OCI-LY7 (cell line): ENCODE results near the gene AUTS2. TPM values are rescaled to one million over a fixed set of nuclear protein-coding genes. Genes with fewer than 3 reads are reported as not detected.

ENCODE experiments used
- BruUV-seq: library from RNA; stranded (reverse); fragments of 400-500 nt; replicated peaks from 2 replicates; lab custom pipeline; 2021; lab: Mats Ljungman, UMichigan
- CTCF ChIA-PET: fragments of 300-600 bp; sonication (Branson Sonifier 250); formaldehyde crosslinking; loops from one replicate; lab custom pipeline; 2022; ENCODE audit warnings: antibody characterized with exemption; ENCODE audit not compliant: unreplicated experiment; lab: Charles Lee
- POLR2A ChIA-PET: fragments of 300-600 bp; sonication (Branson Sonifier 250); formaldehyde crosslinking; loops from one replicate; lab custom pipeline; 2022; ENCODE audit warnings: antibody characterized with exemption; lab: Charles Lee
- DNase-seq: peaks from one replicate; pipeline ENCODE4 v3.0.0-alpha.2; 2015; ENCODE audit warnings: low spot score
- H2AFZ ChIP-seq: fragments of 200-600 bp; sonication (generic), shearing (Covaris generic); 2 replicates; pipeline ENCODE4 v1.6.1; 2014; ENCODE audit warnings: mild to moderate bottlenecking, antibody characterized with exemption, low read length, moderate library complexity
- H3K27ac ChIP-seq: fragments of 200-600 bp; sonication (generic); 2 replicates; pipeline ENCODE4 v1.5.1; 2014; ENCODE audit warnings: mixed run types, low read depth, mild to moderate bottlenecking, moderate library complexity, low read length, inconsistent platforms; ENCODE audit not compliant: poor library complexity, severe bottlenecking
- H3K36me3 ChIP-seq: fragments of 200-600 bp; sonication (generic); 2 replicates; pipeline ENCODE4 v1.6.1; 2014; ENCODE audit warnings: mild to moderate bottlenecking, antibody characterized with exemption, low read length, moderate library complexity, mixed read lengths; ENCODE audit not compliant: insufficient read depth
- H3K4me1 ChIP-seq: fragments of 200-600 bp; sonication (generic); 2 replicates; pipeline ENCODE4 v1.5.1; 2014; ENCODE audit warnings: mild to moderate bottlenecking, low read length; ENCODE audit not compliant: insufficient read depth, poor library complexity, severe bottlenecking
- H3K4me2 ChIP-seq: fragments of 200-600 bp; sonication (generic); 2 replicates; pipeline ENCODE4 v1.6.1; 2014; ENCODE audit warnings: mild to moderate bottlenecking, low read length
- H3K4me3 ChIP-seq: fragments of 200-600 bp; sonication (generic); 2 replicates; pipeline ENCODE4 v1.5.1; 2014; ENCODE audit warnings: mild to moderate bottlenecking, low read depth, low read length; ENCODE audit not compliant: poor library complexity, severe bottlenecking
- H3K79me2 ChIP-seq: fragments of 200-600 bp; sonication (generic); 2 replicates; pipeline ENCODE4 v1.6.1; 2016; ENCODE audit warnings: low read depth, mild to moderate bottlenecking, low read length, moderate library complexity, mixed read lengths; ENCODE audit not compliant: insufficient read depth
- H3K9me2 ChIP-seq: fragments of 200-600 bp; sonication (generic); 2 replicates; pipeline ENCODE4 v1.6.1; 2016; ENCODE audit warnings: mild to moderate bottlenecking, low read length, mixed read lengths; ENCODE audit not compliant: insufficient read depth
- H3K9me3 ChIP-seq: fragments of 200-600 bp; sonication (generic); 2 replicates; pipeline ENCODE4 v1.6.1; 2014; ENCODE audit warnings: mild to moderate bottlenecking, mixed run types, low read length, mixed read lengths
- H4K20me1 ChIP-seq: fragments of 200-600 bp; sonication (generic); 2 replicates; pipeline ENCODE4 v1.6.1; 2014; ENCODE audit warnings: mild to moderate bottlenecking, antibody characterized with exemption, low read length, moderate library complexity, mixed read lengths; ENCODE audit not compliant: insufficient read depth
- EZH2phosphoT487 ChIP-seq: fragments of 200-600 bp; sonication (generic); IDR thresholded peaks from 2 replicates; pipeline ENCODE4 v1.6.1; 2018; ENCODE audit warnings: low read depth, borderline replicate concordance, mild to moderate bottlenecking, mixed run types, antibody characterized with exemption, low read length, moderate library complexity, mixed read lengths
- intact Hi-C: fragments of 100-400 bp; cut with micrococcal nuclease; formaldehyde crosslinking; loops from one replicate; pipeline ENCODE4 v1.10.0; 2022; ENCODE audit not compliant: unreplicated experiment
- total RNA-seq, 2 experiments: library from RNA; depleted of rRNA in 1 of 2; stranded (reverse); fragments of >200 nt in 1 of 2; shearing (Covaris generic) in 1 of 2; gene quantifications; 2 replicates each; pipeline ENCODE4 v1.2.3, GENCODE V29; 2014 to 2022
- TF ChIP-seq, protein P1 (sequence below): fragments of 200-600 bp; sonication (generic); conservative IDR thresholded peaks from 2 replicates; pipeline ENCODE4 v1.5.1; 2014; ENCODE audit warnings: mild to moderate bottlenecking, antibody characterized with exemption, low read length, moderate library complexity, mixed read lengths

The AUTS2 gene
- total RNA-seq, 2 experiments from 2014 or later = 37.9 to 78.5 TPM

DNA sequence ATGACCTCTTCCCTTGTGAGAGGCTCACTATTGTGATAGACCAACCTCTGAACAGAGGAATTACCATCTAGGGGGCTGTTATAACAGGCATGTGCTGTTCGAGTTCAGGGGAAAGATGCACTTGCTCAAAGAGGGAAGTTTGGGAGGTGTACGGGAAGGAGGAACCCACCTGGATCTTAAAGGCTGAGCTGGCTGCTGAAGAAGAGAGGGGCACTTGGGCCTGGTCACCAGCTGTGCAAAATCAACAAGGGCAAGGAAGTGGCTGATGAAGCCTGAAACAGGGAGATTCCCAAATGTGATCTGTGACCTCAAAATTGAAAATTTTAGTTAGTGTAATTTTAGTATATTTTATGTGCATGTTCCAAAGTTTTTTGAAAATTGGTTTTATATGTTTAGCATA lies 407.2 kb downstream of the AUTS2 start:
- H3K79me2 ChIP-seq = no peaks in the 10 kb centered on the region
- no peak overlapping the region for H2AFZ ChIP-seq
- intact Hi-C loops = no loop called here
- H3K36me3 ChIP-seq = no peaks in the 10 kb centered on the region
- no peak for TF ChIP-seq EZH2phosphoT487
- TF ChIP-seq, protein P1, sequence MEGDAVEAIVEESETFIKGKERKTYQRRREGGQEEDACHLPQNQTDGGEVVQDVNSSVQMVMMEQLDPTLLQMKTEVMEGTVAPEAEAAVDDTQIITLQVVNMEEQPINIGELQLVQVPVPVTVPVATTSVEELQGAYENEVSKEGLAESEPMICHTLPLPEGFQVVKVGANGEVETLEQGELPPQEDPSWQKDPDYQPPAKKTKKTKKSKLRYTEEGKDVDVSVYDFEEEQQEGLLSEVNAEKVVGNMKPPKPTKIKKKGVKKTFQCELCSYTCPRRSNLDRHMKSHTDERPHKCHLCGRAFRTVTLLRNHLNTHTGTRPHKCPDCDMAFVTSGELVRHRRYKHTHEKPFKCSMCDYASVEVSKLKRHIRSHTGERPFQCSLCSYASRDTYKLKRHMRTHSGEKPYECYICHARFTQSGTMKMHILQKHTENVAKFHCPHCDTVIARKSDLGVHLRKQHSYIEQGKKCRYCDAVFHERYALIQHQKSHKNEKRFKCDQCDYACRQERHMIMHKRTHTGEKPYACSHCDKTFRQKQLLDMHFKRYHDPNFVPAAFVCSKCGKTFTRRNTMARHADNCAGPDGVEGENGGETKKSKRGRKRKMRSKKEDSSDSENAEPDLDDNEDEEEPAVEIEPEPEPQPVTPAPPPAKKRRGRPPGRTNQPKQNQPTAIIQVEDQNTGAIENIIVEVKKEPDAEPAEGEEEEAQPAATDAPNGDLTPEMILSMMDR = no peak
- H3K4me2 ChIP-seq = peak overlapping the region; percentile 72
- no peaks in the 10 kb centered on the region for H4K20me1 ChIP-seq
- H3K9me2 ChIP-seq = no peaks in the 10 kb centered on the region
- POLR2A ChIA-PET = interaction anchor here (0.5 to 2.6 kb wide), 3 partner anchors 14 to 181 kb away, joined by 3 to 10 read pairs (median 5); no protein-coding TSS in a partner anchor
- H3K4me1 ChIP-seq = peaks cover 28% of the 10 kb centered on the region
- no peaks in the 10 kb centered on the region for H3K9me3 ChIP-seq
- BruUV-seq = no TSS peak
- CTCF ChIA-PET = no interaction called here
- peak overlapping the region; percentile 37 for H3K4me3 ChIP-seq
- no peak for DNase-seq
- peak overlapping the region; percentile 61 for H3K27ac ChIP-seq

DNA sequence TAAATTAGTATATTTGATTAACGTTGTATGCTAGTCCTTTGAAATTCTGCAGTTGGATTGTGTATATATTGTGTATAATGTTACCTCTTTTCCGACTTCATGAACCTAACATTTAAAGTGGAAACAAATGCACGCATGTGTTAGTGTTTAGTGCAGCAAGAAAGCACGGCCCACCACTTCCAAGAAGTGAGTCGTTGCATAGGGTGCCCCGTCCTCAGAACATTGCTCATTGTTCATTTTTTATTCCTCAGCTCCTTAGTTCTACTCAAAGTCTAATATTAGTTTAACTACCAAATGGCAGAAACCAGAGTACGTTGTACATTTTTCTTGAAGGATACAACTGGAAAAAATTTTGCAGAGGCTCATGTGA lies 407.6 kb downstream of the AUTS2 start:
- ChIA-PET POLR2A (interaction anchor here (0.5 to 2.6 kb wide), 6 partner anchors 14 to 1746 kb away, joined by 3 to 10 read pairs (median 6); no protein-coding TSS in a partner anchor), CTCF (no interaction called here)
- no peaks in the 10 kb centered on the region for H3K36me3 ChIP-seq
- peak overlapping the region; percentile 72 for H3K4me2 ChIP-seq
- peaks cover 30% of the 10 kb centered on the region for H3K4me1 ChIP-seq
- no peaks in the 10 kb centered on the region for H3K9me2 ChIP-seq
- intact Hi-C loops = no loop called here
- no peak for DNase-seq
- H4K20me1 ChIP-seq = no peaks in the 10 kb centered on the region
- peak overlapping the region; percentile 37 for H3K4me3 ChIP-seq
- peak overlapping the region; percentile 61 for H3K27ac ChIP-seq
- TF ChIP-seq, protein P1 = no peak
- no peaks in the 10 kb centered on the region for H3K79me2 ChIP-seq
- H3K9me3 ChIP-seq = no peaks in the 10 kb centered on the region
- H2AFZ ChIP-seq = no peak overlapping the region
- no TSS peak for BruUV-seq

DNA sequence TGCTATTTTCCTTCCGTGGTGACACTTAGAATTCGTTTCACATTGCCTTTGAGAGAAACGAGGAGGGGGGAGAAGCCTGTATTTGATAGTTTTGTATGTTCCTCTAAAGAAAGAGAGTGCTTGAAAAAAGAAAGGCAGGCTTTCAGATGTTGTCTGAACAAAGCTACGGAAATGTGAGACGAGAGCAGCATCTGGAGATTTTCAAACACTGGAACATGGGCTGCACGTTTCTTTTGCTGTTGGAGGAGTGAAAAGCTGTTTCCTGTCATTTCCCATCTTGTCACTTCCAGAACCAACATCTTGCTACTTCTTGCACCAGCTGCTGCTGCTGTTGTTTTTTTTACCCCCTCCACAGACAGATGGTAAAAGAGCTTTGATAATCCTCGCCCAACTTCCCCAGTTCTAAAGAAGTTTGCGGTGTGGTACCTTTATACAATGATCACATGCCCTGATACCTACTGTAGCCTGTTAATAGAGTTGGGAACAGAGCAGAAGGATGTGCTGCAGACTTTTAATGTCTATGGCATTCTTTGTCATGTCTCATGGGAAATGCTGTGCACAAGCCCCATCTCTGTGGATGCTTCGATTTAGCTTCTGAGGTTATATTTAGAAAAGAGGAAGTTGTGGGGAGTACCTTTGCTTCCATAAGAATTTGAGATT lies 408.1 kb downstream of the AUTS2 start:
- peak; percentile 69 for DNase-seq
- intact Hi-C loops = no loop called here
- H3K9me2 ChIP-seq = no peaks in the 10 kb centered on the region
- ChIA-PET POLR2A (interaction anchor here (0.6 to 2.6 kb wide), 6 partner anchors 13 to 1745 kb away, joined by 3 to 10 read pairs (median 6); no protein-coding TSS in a partner anchor), CTCF (no interaction called here)
- no peaks in the 10 kb centered on the region for H3K36me3 ChIP-seq
- H3K4me1 ChIP-seq = peaks cover 30% of the 10 kb centered on the region
- H2AFZ ChIP-seq = no peak overlapping the region
- peak overlapping the region; percentile 72 for H3K4me2 ChIP-seq
- H3K27ac ChIP-seq = peak overlapping the region; percentile 61
- no peaks in the 10 kb centered on the region for H3K79me2 ChIP-seq
- H3K9me3 ChIP-seq = no peaks in the 10 kb centered on the region
- TF ChIP-seq, protein P1 = no peak
- TF ChIP-seq EZH2phosphoT487 = no peak
- peak overlapping the region; percentile 37 for H3K4me3 ChIP-seq
- H4K20me1 ChIP-seq = no peaks in the 10 kb centered on the region
- BruUV-seq = no TSS peak
